ENCODE data around the gene STOX1. TPM values are rescaled to one million over a fixed set of nuclear protein-coding genes. Genes with fewer than 3 reads are reported as not detected.

The STOX1 gene
- polyA plus RNA-seq, 3 donors: 0.03 TPM; not detected in 2

DNA sequence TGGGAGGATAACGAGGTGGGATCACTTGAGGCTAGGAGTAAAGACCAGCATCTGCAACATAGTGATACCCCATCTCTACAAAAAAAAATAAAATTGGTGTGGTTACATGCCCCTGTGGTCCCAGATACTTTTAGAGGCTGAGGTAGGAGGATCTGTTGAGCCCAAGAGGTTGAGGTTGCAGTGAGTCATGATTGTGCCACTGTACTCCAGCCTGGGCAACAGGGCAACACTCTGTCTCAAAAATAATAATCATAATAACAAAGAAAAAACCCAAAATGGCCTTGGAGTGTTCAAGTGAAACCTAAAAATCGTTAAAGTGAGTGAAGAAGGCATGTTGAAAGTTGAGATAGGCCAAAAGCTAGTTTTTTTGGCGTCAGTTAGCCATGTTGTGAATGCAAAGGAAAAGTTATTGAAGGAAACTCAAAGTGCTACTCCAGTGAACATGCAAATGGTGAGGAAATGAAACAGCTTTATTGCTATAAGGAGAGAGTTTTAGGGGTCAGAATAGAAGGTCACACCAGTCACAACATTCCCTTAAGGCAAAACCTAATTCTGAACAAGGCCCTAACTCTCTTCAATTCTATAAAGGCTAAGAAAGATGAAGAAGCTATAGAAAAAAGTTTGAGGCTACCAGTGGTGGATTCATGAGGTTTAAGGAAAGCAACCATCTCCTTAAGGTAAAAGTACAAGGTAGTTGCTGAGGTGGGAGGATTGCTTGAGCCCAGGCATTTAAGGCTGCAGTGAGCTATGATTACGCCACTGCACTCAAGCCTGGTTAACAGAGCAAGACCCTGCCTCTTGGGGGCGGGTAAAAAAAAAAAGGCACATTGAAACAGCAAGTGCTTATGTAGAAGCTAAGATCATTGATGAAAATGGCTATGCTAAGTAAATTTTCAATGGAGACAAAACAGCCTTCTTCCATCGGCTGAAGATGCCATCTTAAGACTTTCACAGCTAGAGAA, 45.4 kb upstream of the STOX1 start:
- DNase-seq: no peak
- no peak overlapping the region for H3K4me3 Mint-ChIP-seq
- no peak overlapping the region for H3K9ac ChIP-seq (ENCODE audit: insufficient read depth, low read length, poor library complexity, severe bottlenecking)
- intact Hi-C loops (cut with micrococcal nuclease): no loop called here
- H3K4me3 ChIP-seq (replicated peaks in 1 of 3; ENCODE audit: low read depth in 2 of 3, low read length in 3 of 3): no peak overlapping the region
- peaks cover 0 to 2% (median 0%) of the 10 kb centered on the region in 3 donors for H3K27me3 Mint-ChIP-seq (ENCODE audit: low read depth in 3 of 3)
- no peaks in the 10 kb centered on the region for H3K9me3 Mint-ChIP-seq
- H3K27ac ChIP-seq (ENCODE audit: low read depth in 1 of 2, low read length in 2 of 2): no peak overlapping the region
- no peaks in the 10 kb centered on the region for H3K79me2 ChIP-seq (ENCODE audit: insufficient read depth, low read length)
- no peaks in the 10 kb centered on the region for H3K4me1 ChIP-seq (ENCODE audit: control insufficient read depth in 1 of 2, insufficient read depth in 2 of 2, low read length in 2 of 2)
- no peak for TF ChIP-seq CTCF (IDR thresholded peaks at IDR 0.05)
- peak overlapping the region in 3 of 7 donors; percentile 32 to 84 (median 58) for H3K27ac Mint-ChIP-seq
- peaks cover 74 to 98% of the 10 kb centered on the region in 2 donors for H3K36me3 Mint-ChIP-seq
- no peaks in the 10 kb centered on the region for H3K9me3 ChIP-seq (replicated peaks in 1 of 2; ENCODE audit: control insufficient read depth in 1 of 2, insufficient read depth in 1 of 2, low read length in 2 of 2)
- no peaks in the 10 kb centered on the region for H3K4me1 Mint-ChIP-seq
- H2AFZ ChIP-seq (ENCODE audit: insufficient read depth, low read depth, low read length, poor library complexity, severe bottlenecking): no peak overlapping the region
- WGBS (ENCODE audit: insufficient coverage): 100% methylated on average over 3 of the region's 6 CpGs
- H3K27me3 ChIP-seq (ENCODE audit: control insufficient read depth in 2 of 2, insufficient read depth in 2 of 2, low read length in 2 of 2): no peaks in the 10 kb centered on the region
- no peak overlapping the region for H3K4me2 ChIP-seq (replicated peaks; ENCODE audit: extremely low read depth, low read length, poor library complexity, severe bottlenecking)
- H3K36me3 ChIP-seq (replicated peaks in 1 of 2; ENCODE audit: control insufficient read depth in 1 of 2, insufficient read depth in 2 of 2, low read length in 2 of 2): peaks cover 77 to 96% of the 10 kb centered on the region in 2 donors
- no peaks in the 10 kb centered on the region for H4K20me1 ChIP-seq (ENCODE audit: insufficient read depth, low read length)

- no peak overlapping the region for H3K27ac Mint-ChIP-seq
- Histone ChIP-seq H3K4me2 (replicated peaks; ENCODE audit: extremely low read depth, low read length, poor library complexity, severe bottlenecking) (no peak overlapping the region), H3K27me3 (ENCODE audit: control insufficient read depth in 2 of 2, insufficient read depth in 2 of 2, low read length in 2 of 2) (no peaks in the 10 kb centered on the region), H3K36me3 (replicated peaks in 1 of 2; ENCODE audit: control insufficient read depth in 1 of 2, insufficient read depth in 2 of 2, low read length in 2 of 2) (peaks cover 77 to 96% of the 10 kb centered on the region in 2 donors), H3K4me1 (ENCODE audit: control insufficient read depth in 1 of 2, insufficient read depth in 2 of 2, low read length in 2 of 2) (no peaks in the 10 kb centered on the region), H3K9me3 (replicated peaks in 1 of 2; ENCODE audit: control insufficient read depth in 1 of 2, insufficient read depth in 1 of 2, low read length in 2 of 2) (no peaks in the 10 kb centered on the region), H3K9ac (ENCODE audit: insufficient read depth, low read length, poor library complexity, severe bottlenecking) (no peak overlapping the region), H3K79me2 (ENCODE audit: insufficient read depth, low read length) (no peaks in the 10 kb centered on the region), H2AFZ (ENCODE audit: insufficient read depth, low read depth, low read length, poor library complexity, severe bottlenecking) (no peak overlapping the region), H3K4me3 (replicated peaks in 1 of 3; ENCODE audit: low read depth in 2 of 3, low read length in 3 of 3) (no peak overlapping the region), H4K20me1 (ENCODE audit: insufficient read depth, low read length) (no peaks in the 10 kb centered on the region), H3K27ac (ENCODE audit: low read depth in 1 of 2, low read length in 2 of 2) (no peak overlapping the region)
- peaks cover 0 to 2% (median 0%) of the 10 kb centered on the region in 3 donors for H3K27me3 Mint-ChIP-seq (ENCODE audit: low read depth in 3 of 3)
- no peaks in the 10 kb centered on the region for H3K9me3 Mint-ChIP-seq
- no peak for DNase-seq
- no peaks in the 10 kb centered on the region for H3K4me1 Mint-ChIP-seq
- peaks cover 66 to 95% of the 10 kb centered on the region in 2 donors for H3K36me3 Mint-ChIP-seq
- WGBS (ENCODE audit: insufficient coverage): no CpG with 5 or more reads among the region's 7 CpGs
- intact Hi-C loops (cut with micrococcal nuclease): no loop called here
- TF ChIP-seq CTCF (IDR thresholded peaks at IDR 0.05): no peak
- no peak overlapping the region for H3K4me3 Mint-ChIP-seq
Measured at GRCh38 chr10:68784476-68784875, 42.9 kb upstream of the STOX1 start.
